NCI-H187 (cell line): Measurements from ENCODE around the gene NT5DC2.
"Not testable (repeated sequence)": the region's sequence is repeated elsewhere in the genome, so short reads cannot be mapped to it uniquely, and the experiment has no call there.

Experiments
- DNase-seq, 2 experiments: peaks; one replicate each; lab custom pipeline; 2025; lab: John Stamatoyannopoulos, UW

Gene NT5DC2

DNA sequence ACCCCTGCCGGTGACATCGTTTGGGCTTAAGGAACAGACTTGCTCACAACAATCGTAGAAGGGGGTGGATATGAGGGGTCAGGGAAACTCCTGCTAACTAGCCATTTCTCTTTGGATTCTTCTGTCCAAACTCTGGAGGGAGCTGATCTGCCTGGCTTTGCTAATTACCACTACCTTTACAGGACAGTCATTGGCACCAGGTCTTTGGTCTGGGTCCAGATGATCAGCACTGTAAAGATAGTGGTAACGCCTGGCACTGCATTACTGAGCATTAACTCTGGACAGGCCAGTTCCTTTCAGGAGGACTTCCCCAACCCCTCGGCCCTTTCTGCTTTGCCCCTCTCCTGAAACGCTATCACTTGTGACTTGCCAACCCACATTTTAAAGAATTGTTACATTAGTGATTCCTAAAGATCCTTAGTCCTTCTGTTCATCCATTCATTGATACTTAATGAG lies 3.5 kb upstream of the NT5DC2 start:
- no peak for DNase-seq

DNA sequence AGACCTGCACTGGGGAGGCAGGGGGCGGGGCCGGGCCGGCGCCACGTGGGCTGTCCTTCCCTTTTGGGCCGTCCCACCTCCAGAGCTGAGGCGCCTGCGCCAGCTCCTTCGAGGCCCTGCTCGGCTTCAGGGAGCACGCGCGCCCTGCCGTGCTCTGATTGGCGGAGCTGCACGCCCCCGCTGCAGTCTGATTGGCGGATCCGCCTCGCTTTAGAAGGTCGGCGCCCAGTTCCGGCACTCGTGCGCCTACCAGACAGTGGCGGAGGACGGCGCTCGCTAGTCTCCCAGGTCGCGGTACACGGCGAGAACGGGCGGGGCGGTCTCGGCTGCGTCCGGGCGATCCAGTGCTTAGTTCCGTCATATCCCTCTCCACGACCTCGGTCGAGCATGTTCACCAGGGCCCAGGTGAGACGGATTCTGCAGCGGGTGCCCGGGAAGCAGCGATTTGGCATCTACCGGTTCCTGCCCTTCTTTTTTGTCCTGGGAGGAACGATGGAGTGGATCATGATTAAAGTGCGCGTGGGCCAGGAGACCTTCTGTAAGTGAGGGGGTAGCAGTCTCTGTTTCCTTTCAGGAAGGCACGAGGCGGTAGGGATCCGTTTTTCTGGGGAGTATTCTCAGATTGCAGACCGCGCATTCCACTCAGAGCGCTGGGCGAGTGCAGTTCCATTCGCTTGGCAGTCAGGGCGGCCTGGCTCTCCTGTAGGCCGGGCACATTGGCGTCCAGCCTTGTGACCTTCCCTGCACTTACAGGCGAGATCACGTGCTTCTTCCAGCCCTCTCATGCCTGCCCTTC lies 2.9 kb upstream of the NT5DC2 start, which contains the start of gene UQCC5:
Gene UQCC5 (plus strand): TSS at position 237 of the 796 bp plus-strand sequence. CDS start 151 bp downstream, at position 388.
- DNase-seq: peak; percentile 68 to 88

DNA sequence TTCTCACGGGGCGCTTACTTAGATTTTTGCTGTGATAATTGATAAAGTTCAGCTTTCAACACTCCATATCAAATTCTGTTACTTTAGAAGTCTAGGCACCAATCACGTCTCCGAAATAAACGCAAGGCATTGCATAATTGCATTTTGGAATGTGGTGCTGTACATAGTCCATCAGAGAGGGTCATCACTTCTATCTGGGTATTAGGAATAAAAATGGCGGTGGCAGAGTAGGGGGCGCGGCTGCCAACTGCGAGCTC lies 2.4 kb upstream of the NT5DC2 start:
- no peak for DNase-seq

DNA sequence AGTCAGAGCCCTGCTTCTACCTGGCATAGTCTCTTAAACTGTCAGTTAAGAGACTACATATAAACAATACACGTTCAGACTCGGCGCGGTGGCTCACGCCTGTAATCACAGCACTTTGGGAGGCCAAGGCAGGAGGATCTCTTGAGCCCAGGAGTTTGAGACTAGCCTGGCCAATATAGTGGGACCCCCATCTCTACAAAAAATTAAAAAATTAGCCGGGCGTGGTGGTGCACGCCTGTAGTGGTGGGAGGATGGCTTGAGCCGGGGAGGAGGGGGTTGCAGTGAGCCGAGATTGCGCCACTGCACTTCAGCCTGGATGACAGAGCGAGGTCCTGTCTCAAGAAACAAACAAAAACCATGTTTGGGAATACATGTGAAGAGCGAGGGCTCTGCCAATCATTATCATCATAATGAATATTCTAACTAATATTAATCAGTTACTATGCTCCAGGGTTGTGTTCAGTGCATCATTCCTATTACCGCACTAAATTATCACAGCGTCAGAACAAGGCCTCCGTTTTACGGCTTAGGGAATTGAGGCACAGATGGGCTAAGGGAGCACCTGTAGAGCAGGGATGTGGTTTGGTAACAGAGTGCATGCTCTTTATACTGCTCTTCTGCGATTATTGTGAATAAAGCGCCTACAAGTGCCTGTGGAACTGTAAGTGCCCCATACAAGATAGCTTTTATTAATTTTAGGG lies 1.9 kb upstream of the NT5DC2 start:
- DNase-seq: no peak

DNA sequence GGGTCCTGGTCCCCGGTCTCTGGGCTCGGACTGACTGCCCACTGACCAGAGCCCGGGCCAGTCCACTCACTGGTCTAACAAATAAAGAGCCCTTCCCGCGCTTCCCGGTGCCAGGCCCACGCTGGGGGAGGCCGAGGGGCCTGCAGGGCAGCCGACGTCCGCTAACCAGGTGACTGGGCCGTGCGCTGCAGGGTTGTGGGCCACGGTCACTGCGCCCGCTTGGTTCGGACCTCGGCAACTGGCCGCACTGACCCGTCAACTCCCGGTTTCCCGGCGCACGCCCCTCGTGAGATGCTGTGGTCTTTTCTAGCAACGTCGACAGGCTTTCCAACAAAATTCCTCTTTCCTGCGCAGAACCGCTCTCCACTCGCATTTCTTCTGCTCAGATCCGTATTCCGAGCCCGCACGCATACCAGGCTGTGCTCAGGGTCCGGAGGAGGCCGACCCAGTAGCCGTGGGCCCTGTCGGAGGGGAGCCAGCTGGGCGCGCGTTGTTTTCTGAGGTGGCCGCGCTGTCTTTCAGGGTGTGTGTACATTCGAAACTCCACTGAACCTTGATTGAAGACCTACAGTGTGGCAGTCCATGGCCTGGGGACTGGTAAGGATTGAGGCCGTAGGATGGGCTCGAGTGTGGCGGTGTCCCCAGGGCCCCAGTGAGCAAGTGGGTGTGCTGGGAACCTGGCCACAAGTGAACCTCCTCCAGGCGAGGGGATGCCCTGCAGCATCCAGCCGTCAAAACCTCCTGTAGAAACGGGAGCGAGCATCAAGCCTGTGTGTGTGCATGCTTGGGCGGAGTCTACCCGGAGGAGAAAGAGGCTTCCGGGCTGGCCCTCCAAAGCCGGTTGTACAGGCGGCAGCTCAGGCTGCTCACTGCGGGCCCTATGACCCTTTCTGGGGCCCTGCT lies 875 bp upstream of the NT5DC2 start:
- no peak for DNase-seq

- DNase-seq: peak in 1 of 2 experiments; percentile 5
Observed at GRCh38 chr3:52532838-52533622, 627 bp downstream of the NT5DC2 start.

DNA sequence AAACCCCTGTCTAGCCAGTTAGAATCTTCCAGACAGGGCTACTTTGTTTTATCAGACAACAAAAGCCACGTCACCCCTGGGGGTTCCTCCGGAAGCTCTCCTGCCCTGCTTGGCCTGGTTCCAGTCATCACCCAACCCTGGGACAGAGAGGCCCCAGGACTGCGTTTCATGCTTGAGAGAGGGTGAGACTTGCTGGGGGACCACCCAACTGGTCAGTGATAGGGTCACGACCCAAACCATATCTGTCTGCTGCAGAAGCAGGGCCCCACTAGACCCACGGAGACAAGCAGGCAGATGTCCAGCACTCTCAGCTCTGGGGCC lies 1.2 kb downstream of the NT5DC2 start:
- no peak for DNase-seq

GRCh38 chr3:52531860-52532516 lies 1.7 kb downstream of the NT5DC2 start:
- no peak for DNase-seq

DNA sequence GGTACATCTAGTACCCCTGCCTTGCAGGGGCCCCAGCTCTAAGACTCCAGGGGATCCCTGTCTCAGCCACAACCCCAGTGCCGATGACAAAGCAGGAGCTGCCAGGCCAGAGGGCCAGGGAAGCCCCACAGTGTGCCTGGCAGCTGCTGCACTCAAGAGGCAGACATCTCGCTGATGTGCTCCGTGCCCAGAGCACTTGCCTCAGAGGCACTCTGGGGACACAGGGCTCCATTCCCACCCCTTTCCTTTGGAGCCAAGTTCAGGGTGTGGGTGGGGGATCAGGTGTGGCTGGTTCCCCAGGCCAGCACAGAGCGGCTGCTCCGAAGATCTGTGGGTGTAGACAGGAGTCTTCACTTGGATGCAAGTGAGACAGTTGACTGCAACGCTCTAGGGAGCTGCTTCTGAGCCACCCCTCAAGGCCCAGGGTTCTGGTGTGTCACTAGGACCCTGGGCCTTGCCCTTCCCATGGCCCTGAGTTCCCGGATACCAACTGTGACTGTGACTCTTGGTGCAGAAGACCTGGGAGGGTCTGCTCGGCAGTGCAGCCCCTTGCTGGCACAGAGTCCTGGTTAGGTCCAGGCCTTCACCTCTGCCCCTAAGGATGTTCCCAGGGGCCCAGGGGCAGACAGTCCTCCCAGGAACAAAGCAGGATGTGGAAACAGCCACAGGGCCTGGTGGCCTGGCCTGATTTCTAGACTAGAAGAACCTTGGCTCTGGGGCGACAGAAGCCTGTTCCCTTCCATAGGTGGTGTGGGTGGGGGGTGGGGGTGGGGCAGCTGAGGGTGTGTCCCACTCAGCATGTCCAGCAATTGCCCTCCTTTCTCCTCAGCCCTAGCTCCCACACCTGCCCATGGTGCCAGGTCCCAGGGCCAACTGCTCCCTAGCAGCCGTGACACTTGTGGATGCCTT lies 2.5 kb downstream of the NT5DC2 start:
- DNase-seq: no peak

DNA sequence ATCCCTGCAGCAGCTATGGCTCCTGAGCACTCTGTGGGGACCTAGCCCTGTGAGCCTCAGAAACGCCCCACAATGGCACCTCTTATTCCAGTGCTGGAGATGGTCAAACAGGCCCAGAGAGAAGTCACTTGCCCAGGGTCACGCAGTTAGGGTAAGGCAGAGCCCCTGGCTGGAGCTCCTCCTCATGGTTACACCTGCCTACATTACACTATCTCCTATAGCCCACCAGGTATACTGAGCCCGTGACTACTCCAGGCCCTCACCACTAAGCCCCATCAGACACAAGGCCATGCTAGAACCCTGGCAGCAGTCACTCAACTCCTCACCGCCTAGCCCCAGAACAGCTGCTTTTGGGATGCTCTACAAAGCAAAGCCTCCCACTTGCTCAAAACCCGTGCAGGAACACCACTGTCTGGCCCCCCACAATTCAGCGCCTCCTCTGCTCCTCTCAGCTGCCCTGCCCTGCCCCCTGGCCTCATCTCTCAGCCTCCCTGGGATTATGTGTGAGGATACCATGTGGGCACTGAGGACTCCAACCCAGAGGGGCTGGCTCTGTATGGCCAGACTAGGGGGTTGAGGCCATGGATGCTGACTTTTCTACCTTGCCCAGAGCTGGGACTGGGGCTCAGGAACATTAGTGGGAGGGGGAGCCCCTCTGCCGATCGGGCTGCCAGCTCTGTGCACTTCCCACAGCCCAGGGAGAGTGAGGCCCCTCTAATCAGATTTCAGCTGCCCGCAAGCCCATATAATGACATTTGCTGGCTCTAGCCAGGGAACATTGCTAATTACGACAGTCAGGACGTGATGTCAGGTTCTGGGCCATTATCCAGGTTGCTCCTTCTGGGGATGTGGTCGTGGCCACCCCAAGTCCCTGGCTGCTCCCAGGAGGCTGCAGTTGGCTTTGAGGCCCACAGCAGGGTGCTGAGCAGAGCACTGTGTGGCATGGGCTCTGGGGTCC lies 4.0 kb downstream of the NT5DC2 start:
- no peak for DNase-seq

- no peak for DNase-seq
Observed at GRCh38 chr3:52528586-52529375, 4.9 kb downstream of the NT5DC2 start.

DNA sequence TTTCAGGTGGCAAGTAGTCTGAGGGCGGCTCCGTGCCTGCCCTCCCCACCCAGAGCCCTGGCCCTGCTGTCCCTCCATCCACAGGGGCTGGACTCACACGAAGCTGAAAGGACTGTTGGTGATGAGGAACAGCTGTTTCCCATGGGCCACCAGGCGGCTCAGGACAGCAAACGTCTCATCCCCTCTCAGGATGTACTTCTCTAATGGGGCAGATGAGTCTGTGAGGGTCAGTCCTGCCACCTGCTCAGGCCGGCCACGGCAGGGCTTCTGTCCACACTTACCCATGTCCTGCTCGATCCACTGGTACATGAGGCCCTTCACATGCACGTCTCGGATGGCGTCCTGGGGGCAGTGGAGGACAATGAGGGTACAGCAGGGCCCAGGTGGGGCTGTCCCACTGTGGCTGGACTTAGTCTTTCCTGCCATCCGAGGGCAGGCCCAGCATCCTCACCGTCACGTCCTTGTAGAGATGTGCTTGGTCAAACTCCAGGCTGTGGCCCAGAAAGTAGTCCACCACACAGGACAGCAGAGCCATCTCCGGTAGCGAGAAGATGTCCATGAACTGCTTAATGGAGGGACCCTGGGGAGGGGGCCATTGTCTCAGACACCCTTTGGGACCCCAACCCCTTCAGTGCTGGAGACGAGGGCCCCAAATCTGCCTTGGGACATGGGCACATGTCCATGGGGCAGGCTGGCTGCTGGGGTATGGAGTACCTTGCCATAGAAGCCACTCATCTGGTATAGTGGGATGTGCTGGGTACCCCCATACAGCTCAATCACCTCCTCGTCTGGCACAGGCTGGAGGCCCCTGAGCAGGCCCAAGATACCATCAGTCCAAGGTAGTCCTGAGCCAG lies 5.7 kb downstream of the NT5DC2 start:
- no peak for DNase-seq

DNA sequence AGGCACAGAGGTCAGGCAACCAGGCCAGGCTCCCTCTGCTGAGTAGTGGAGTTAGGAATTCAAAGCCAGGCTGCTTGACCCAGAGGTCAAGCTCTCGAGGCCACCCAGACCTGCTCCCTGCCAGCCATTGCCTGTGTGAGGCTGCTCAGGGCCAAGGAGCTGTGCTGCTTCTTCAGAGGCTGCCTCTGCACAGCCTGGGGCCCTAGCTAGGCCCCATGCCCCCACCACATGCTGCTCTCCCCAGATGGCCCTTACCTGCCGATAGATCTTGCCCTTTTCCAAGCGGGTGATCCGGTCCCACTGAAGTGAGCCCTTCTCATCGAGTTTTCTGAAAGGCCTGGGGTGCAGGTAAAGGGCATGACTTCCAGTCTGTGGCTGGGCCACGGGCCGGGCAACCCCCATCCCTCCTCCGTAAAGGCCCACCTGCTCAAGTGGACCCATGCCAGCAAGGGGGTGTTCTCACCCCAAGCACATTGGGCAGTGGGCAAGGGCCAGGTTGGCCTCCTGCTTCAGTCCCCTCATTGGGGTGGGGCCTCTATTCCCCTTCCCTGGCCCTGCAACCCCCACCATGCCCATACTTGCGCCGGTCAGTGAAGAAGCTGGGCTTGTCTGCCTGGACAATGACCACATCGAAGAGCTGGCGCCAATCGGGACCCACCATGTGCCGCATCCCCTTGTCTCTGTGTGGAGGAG lies 6.5 kb downstream of the NT5DC2 start:
- no peak for DNase-seq

GRCh38 chr3:52526671-52527038 lies 7.0 kb downstream of the NT5DC2 start:
- not testable (repeated sequence) for DNase-seq

DNA sequence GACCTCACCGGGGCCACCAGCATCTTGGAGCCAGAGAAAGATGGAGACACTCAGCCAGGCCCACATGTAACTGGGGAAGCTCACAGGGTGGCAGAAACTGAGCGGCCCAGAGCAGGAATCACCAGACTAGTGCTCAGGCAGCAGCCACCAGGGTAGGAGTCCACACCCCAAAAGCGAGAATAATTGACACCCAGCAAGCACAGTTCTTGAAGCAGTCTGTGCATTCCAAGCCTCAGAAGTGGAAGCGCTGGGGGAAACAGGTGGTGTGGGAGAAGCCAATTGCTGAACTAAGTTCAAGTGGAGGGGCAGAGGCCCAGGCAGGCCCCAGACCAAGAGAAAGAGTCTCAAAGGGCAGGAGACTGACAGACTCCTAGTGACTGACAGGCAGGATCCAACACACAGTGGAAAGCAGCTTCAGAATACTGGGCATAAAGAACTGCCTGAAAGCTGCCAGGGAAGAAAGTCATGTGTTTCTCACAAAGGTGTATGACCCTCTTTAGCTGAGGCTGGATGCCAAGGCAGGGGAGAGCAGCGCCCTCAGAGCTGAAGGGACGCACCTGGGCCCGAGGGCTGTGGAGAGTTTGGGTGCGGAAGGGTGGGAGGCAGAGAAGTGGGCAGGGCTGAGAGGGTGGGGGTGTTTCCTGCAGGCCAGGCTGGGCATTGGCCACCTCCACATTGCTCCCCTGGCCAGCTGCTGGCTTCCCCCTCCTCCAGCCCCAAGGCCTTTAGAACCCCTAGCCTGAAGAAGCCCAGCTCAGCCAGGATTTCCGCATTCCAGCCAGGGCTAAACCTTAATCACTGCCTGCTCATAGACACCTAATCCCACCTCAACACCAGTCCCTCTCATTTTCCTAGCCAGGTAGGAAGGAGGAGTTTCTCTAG lies 7.7 kb downstream of the NT5DC2 start:
- no peak for DNase-seq
